ELR (cell line): ENCODE measurements around the gene FAM78A.
A peak's percentile ranks its signal among the peaks of the same experiment; 100 is the strongest.

Experiments used
- DNase-seq: peaks from one replicate; pipeline ENCODE4 v3.0.0-alpha.2; 2015; ENCODE audit warnings: low read depth

Gene FAM78A, protein sequence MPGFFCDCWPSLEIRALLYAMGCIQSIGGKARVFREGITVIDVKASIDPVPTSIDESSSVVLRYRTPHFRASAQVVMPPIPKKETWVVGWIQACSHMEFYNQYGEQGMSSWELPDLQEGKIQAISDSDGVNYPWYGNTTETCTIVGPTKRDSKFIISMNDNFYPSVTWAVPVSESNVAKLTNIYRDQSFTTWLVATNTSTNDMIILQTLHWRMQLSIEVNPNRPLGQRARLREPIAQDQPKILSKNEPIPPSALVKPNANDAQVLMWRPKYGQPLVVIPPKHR

GRCh38 chr9:131276094-131276888 is at the start of gene FAM78A:
Gene FAM78A (minus strand): TSS chr9:131276510. CDS start chr9:131276179, 331 bp downstream.
- peak; percentile 15 for DNase-seq

DNA sequence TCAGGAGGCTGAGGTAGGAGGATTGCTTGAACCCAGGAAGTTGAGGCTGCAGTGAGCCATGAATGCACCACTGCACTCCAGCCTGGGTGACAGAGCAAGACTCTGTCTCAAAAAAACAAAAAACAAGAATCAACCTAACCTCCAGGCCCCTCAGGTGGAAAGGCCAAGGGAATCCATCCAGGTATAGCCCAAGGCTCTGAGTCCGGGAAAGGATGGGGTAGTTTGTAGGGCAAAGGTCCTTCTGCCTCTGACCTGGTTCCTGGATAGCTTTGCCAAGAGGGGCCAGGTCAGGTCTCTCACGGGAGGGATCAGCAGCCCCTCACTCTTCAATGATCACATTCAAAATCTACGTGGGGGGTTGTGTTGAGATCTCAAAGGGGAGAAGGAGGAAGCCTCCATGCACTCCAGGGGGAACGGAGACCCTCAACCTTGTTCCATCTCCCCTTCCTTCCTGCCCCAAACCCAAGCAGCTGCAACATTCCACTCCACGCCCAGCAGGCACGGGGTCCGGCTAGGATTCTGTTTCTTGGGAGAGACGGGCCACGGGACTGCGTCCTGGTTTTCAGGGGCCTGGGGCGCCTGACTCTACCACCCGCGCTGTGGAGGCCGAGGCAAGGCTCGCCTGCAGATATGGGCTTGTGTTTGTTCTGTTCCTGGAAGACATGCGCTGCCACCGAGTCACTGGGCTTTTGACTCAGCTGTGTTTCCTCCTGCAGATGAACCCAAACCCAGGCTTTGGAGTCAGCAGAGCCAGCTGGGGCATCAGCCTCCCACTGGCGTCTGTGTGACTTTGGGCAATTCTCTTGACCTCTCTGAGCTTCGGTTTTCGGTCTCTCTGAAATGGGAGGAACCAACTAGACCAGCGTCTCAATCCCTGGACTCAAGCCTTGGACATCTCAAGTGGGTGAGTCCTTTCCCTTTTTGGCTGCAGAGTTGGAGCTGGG is 48.7 kb upstream of the FAM78A start:
- DNase-seq, result no peak

DNA sequence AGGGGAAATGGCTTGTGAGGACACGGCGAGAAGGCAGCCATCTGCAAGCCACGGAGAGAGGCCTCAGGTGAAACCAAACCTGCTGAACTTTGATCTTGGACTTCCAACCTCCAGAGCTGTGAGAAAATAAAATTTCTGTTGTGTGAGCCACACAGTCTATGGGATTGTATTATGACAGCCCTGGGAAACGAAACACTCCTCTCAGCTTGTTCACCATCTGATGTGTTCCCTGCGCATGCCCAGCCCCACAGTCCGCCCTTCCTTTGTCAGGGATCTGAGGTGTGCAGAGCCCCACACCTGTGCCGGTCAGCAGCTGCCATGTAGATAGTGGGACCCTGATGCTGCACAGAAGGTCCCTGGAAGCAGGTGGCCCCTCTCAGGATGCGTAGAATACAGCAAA is 47.3 kb upstream of the FAM78A start:
- DNase-seq, result no peak

DNA sequence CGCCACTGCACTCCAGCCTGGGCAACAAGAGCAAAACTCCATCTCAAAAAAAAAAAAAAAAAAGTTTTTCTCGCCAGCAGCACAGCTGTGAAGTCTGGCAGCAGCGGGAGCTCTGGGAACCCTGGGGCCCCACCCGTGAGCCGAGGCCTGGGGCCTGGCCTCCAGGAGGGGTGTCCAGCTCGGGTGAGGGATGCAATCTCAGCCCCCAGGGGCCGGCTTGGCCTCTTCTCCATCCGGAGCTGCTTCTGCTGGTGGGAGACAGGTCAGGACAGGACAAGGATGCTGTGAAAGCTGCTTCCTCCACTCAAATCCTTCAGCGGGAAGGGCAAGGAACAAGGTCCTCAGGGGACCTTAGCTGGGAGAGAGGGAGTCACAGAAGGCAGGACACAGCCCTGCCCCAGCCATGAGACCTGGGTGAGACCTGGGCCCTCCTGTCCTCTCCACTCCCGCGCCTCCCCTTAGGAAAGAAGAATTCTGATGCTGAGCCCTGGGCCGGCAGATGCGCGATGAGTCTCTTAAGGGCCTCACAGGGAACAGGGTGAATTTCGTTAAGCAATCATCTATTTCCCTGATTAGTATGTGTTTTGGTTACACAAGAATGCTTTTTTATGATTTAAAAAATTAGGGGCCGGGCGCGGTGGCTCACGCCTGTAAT is 43.8 kb upstream of the FAM78A start:
- DNase-seq, result no peak

- DNase-seq, result no peak
Measured at GRCh38 chr9:131319486-131319885, 43.2 kb upstream of the FAM78A start.

DNA sequence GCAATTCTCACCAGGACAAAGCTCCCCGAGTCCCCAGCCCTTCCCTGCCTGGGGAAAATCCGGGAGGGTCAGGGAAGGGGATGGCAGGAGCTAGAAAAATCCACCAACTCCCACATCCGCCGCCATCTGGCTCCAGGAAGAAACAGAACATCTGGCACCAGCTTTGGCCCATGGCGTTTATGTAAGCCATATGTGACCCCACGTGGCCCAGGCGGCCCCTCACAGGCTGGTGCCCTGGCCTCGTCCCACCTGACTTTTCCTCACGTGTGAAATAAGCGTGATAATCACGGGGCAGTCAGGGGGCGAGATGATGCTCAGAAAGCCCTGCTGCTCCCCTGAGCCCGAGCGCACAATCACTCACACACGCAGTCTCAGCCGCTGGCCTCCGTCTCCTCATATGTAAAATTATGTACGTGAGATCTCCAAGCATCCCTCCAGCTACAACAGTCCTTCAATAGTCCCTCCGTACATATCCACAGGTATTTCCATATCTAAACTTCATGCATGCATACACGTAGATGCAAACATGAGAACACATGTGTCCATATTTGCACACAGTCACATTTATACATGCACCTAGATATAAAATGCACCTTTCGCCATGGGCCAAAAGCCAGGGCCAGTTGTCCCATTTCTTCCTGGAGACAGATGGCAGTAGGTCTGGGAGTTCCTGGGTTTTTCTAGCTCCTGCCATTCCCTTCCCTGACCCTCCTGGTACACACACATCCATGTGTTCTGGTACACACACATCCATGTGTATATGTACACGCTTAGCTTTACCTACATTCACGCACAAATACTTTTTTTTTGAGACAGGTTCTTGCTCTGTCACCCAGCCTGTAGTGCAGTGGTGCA is 42.1 kb upstream of the FAM78A start:
- no peak for DNase-seq

- DNase-seq, result peak; percentile 22
Measured at GRCh38 chr9:131312822-131313770, 36.8 kb upstream of the FAM78A start.

DNA sequence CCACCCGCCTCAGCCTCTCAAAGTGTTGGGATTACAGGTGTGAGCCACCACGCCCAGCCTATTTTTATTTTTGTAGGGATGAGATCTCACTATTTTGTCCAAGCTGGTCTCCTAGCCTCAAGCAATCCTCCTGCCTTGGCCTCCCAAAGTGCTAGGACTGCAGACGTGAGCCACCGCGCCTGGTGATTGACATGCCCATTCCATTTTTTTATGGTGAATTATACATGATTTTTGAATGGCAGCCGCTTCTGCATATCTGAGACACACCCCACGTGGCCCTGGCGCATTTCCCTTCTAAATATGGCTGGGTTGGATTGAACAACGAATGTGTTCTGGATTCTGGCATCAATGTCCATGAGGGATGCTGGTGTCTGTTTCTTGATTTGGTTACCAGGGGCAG is 35.9 kb upstream of the FAM78A start:
- no peak for DNase-seq

- no peak for DNase-seq
Measured at GRCh38 chr9:131310833-131311554, 34.7 kb upstream of the FAM78A start.

GRCh38 chr9:131309530-131310276 is 33.4 kb upstream of the FAM78A start:
- no peak for DNase-seq

DNA sequence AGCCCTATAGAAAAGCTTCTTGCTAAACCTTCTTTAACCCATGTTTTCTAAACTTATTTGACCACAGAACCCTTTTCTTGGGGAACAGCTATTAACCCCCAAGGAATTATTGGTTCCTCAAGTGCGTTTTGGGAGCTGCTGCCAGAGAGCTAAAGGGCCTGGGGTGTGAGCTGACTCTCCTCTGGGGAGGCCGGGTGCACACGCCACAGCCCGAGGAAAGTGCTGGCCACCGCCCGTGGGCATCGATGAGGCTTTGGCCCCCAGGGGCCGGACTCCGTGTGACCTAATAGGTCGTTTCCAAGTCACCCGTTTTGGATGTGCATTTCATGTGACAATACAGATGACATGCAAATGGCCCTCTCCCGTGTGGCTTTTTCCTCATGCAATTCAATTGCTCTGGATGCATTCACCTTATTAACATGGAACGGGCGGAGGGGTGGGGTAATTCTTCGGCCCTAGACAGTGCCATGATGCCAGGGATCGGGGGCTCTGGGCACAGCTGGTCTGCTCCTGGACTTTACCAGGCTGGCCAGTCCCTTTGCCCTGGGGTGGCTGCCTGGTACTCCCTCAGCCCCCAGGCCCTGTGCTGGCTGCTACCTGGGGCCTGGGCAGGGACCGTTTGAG is 32.7 kb upstream of the FAM78A start:
- no peak for DNase-seq

GRCh38 chr9:131308452-131308851 is 32.1 kb upstream of the FAM78A start:
- no peak for DNase-seq

DNA sequence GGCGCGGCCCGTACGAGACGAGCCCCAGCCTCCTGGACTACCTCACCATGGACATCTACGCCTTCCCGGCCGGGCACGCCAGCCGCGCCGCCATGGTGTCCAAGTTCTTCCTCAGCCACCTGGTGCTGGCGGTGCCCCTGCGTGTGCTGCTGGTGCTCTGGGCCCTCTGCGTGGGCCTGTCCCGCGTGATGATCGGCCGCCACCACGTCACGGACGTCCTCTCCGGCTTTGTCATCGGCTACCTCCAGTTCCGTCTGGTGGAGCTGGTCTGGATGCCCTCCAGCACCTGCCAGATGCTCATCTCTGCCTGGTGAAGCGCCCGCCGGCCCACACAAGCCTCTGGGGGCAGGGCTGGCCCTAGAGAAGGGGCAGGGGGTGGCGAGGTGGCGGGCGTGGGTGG is 31.7 kb upstream of the FAM78A start:
- DNase-seq, result no peak

GRCh38 chr9:131306397-131307004 is 30.2 kb upstream of the FAM78A start:
- no peak for DNase-seq

- DNase-seq, result peak; percentile 82
Measured at GRCh38 chr9:131304676-131305355, 28.5 kb upstream of the FAM78A start.

DNA sequence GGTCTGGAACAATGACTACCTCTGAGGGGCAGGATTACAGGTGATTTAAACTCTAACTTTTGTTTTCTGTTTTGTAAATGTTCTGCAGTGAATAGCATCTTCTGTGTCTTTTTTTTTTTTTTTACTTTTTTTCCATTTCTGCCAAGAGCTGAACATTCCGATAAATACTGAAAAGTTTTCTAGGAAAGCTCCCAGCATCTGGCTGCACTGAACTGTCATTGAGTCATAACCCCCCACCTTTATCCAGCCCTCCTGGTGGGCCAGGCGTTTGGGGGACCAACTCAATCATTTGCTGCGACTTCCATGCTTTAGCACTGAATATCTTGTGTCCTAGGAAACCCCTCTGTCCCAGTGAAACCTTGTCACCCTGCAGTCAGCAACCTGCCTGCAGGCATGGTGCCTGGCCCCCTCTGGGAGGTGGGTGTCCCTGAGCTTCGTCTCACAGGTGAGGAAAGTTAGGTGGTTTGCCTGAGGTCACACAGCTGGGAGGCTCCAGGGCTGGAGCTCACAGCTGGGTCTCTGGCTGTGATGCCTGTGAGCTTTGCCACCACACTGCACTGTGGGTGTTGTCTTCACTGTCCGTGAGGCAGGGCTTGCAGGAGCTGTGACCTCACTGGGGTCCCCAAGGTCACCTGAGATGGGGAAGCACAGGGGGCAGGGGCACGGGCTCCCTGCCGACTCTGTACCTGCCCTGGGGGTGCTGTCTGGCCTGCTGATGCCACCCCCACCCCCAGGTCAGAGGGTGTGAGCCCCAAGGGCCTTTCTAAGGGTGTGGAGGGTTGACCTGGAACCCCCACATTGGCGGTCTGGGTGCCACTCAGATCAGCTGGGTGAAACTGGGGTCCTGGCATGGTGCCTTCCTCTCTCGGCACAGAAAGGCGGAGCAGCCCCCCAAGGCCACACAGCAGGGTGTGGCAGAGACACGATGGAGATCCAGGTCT is 27.3 kb upstream of the FAM78A start:
- no peak for DNase-seq
